ENCODE data around the gene SOBP.

The SOBP gene

GRCh38 chr6:107616775-107617174 is 126.9 kb downstream of the SOBP start:
- no peak for DNase-seq (ENCODE audit: low read depth in 2 of 2)

GRCh38 chr6:107617341-107617932 is 127.5 kb downstream of the SOBP start:
- no peak for DNase-seq (ENCODE audit: low read depth in 2 of 2)

GRCh38 chr6:107618672-107619071 is 128.8 kb downstream of the SOBP start:
- DNase-seq (ENCODE audit: low read depth in 2 of 2): no peak

GRCh38 chr6:107620732-107621131 is 130.8 kb downstream of the SOBP start:
- DNase-seq (ENCODE audit: low read depth in 2 of 2): no peak

- no peak for DNase-seq (ENCODE audit: low read depth in 2 of 2)
These were observed 131.5 kb downstream of the SOBP start for GRCh38 chr6:107621229-107621937.

GRCh38 chr6:107622269-107622668 is 132.4 kb downstream of the SOBP start:
- no peak for DNase-seq (ENCODE audit: low read depth in 2 of 2)

- DNase-seq (ENCODE audit: low read depth in 2 of 2): no peak
These were observed 134.1 kb downstream of the SOBP start for GRCh38 chr6:107624050-107624449.

- DNase-seq (ENCODE audit: low read depth in 2 of 2): no peak
These were observed 134.6 kb downstream of the SOBP start for GRCh38 chr6:107624541-107624940.

GRCh38 chr6:107625264-107625663 is 135.3 kb downstream of the SOBP start:
- DNase-seq (ENCODE audit: low read depth in 2 of 2): no peak

GRCh38 chr6:107626645-107627044 is 136.7 kb downstream of the SOBP start:
- no peak for DNase-seq (ENCODE audit: low read depth in 2 of 2)

GRCh38 chr6:107627969-107628368 is 138.1 kb downstream of the SOBP start:
- no peak for DNase-seq (ENCODE audit: low read depth in 2 of 2)

- no peak for DNase-seq (ENCODE audit: low read depth in 2 of 2)
These were observed 139.0 kb downstream of the SOBP start for GRCh38 chr6:107628878-107629277.

- no peak for DNase-seq (ENCODE audit: low read depth in 2 of 2)
These were observed 139.7 kb downstream of the SOBP start for GRCh38 chr6:107629548-107630129.

GRCh38 chr6:107630348-107630977 is 140.5 kb downstream of the SOBP start:
- DNase-seq (ENCODE audit: low read depth in 2 of 2): no peak

GRCh38 chr6:107632381-107633136 is 142.6 kb downstream of the SOBP start:
- DNase-seq (ENCODE audit: low read depth in 2 of 2): no peak

GRCh38 chr6:107633680-107634323 is 143.9 kb downstream of the SOBP start:
- DNase-seq (ENCODE audit: low read depth in 2 of 2): no peak

- no peak for DNase-seq (ENCODE audit: low read depth in 2 of 2)
These were observed 144.6 kb downstream of the SOBP start for GRCh38 chr6:107634324-107635056.

- DNase-seq (ENCODE audit: low read depth in 2 of 2): no peak
These were observed 145.2 kb downstream of the SOBP start for GRCh38 chr6:107635057-107635515.

GRCh38 chr6:107636486-107636885 is 146.6 kb downstream of the SOBP start:
- DNase-seq (ENCODE audit: low read depth in 2 of 2): no peak

All from fibroblast of skin of left biceps (primary cell).